GM19438 (cell line): ENCODE data around the gene TNFRSF25.
"Not testable (repeated sequence)": the region's sequence is repeated elsewhere in the genome, so short reads cannot be mapped to it uniquely, and the experiment has no call there.

ENCODE experiments used
- ATAC-seq: cut with Tn5 transposase; IDR thresholded peaks from one replicate; pipeline ENCODE4 v1.9.1; 2021; ENCODE audit warnings: low read depth; ENCODE audit not compliant: unreplicated experiment

The TNFRSF25 gene

DNA sequence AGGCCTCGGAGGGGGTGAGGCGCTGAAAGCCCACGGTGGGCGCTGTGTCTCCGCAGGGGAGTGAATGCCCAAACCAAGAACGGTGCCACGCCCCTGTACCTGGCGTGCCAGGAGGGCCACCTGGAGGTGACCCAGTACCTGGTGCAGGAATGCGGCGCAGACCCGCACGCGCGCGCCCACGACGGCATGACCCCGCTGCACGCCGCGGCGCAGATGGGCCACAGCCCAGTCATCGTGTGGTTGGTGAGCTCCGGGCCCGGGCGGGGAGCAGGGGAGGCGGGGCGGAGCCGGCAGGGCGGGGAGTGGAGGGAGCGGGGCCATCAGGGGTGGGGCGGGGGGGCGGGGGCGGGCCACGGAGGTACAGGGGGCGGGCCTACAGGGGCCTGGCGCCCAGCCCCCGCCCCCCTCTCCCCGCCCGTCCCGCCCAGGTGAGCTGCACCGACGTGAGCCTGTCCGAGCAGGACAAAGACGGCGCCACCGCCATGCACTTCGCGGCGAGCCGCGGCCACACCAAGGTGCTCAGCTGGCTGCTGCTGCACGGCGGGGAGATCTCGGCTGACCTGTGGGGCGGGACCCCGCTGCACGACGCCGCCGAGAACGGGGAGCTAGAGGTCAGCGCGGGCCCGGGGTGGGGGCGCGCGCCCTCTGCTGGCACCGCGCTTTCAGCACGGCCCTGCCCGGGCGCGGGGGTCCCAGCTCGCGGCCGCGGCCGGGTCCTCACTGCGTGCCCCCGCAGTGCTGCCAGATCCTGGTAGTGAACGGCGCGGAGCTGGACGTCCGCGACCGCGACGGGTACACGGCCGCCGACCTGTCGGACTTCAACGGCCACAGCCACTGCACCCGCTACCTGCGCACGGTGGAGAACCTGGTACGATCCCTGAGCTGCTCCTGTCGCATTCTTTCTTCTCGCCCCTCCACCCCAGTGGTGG is 25.5 kb downstream of the TNFRSF25 start:
- no peak for ATAC-seq

DNA sequence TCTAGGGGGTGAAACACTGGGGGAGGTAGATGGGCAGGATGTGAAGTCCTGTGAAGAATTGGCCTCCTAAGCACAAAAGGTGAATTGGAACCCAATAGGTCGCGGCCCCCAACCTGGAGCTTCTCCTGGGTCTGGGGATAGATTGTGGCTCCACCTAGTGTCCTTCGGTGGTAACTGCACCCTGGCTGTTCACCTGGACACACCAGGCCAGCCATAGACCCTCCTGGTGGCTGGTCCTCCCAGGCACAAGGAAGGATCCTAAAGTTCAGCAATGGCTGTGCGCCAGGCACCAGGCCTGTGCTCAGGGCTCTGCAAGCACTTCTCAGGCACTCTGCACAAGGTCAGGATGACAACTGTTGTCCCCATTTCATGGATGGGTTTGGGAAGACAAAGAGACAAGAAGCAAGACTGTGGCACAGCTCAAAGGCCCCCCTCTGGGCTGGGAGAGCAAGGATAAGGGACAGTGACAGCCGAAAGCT is 27.9 kb downstream of the TNFRSF25 start:
- no peak for ATAC-seq

GRCh38 chr1:6437012-6437700 is 28.8 kb downstream of the TNFRSF25 start:
- ATAC-seq: not testable (repeated sequence)

DNA sequence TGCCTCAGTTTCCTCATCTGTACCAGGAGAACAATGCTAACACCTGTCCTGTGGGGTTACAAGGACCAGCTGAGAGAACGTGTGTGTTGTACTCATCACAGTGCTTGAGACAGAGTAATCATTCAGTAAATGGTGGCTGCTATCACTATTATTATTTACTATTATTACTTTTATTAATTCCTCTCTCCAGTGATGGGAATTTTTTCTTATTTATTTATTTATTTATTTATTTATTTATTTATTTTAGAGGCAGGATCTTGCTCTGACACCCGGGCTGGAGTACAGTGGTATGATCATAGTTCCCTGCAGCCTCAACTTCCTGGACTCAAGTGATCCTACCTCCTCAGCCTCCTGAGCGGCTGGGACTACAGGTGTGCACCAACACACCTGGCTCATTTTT is 29.7 kb downstream of the TNFRSF25 start:
- ATAC-seq: not testable (repeated sequence)

DNA sequence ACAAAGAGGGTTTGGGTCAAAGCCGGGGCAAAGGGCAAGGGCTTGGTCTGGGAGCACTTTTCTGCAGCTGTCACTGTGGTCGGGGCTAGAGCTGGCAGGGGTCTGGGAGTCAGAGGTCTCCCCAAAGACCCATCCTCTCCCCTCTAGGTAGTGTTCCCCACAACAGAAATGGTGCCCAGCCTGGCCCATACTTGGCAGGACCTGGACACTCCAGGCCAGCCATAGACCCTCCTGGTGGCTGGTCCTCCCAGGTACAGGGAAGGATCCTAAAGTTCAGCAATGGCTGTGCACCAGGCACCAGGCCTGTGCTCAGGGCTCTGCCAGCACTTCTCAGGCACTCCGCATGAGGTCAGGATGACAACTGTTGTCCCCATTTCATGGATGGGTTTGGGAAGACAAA is 30.4 kb downstream of the TNFRSF25 start:
- no peak for ATAC-seq

DNA sequence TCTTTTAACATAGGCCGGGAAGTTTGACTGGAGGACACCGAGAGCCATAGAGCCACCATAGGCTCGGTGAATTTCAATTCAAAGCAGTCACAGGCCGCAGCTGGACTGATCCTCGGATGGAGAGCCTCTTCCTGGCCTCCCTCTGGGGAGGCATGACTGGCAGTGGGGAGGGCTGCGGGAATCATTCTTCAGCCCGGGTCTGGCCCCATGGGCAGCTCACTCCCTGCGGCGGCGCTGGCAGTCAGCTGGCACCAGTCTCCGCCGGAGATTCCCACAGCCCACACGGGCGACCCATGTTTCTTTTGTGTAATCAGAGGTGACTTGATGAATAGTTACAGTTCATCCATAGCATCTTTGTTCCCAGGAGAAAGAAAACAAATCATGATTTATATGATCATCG is 30.8 kb downstream of the TNFRSF25 start:
- ATAC-seq: no peak

DNA sequence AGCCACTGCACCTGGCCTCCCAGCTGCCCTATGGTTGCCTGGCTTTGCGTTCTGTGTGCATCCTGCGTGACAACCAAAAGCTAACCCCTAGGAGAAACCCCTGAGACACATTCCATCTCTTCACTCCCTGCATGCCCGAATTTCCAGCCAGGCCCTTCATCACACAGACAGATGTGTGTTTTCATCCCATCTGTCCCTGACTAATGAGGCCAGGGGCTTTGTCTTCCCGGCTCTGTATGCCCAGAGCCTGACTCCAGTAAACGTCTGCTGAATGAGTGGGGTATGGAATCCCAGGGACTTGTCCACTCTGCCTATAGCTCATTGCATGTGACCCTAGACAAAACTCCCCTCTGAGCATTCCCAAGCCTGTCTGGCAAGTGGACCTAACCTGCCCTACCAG is 31.8 kb downstream of the TNFRSF25 start:
- no peak for ATAC-seq

DNA sequence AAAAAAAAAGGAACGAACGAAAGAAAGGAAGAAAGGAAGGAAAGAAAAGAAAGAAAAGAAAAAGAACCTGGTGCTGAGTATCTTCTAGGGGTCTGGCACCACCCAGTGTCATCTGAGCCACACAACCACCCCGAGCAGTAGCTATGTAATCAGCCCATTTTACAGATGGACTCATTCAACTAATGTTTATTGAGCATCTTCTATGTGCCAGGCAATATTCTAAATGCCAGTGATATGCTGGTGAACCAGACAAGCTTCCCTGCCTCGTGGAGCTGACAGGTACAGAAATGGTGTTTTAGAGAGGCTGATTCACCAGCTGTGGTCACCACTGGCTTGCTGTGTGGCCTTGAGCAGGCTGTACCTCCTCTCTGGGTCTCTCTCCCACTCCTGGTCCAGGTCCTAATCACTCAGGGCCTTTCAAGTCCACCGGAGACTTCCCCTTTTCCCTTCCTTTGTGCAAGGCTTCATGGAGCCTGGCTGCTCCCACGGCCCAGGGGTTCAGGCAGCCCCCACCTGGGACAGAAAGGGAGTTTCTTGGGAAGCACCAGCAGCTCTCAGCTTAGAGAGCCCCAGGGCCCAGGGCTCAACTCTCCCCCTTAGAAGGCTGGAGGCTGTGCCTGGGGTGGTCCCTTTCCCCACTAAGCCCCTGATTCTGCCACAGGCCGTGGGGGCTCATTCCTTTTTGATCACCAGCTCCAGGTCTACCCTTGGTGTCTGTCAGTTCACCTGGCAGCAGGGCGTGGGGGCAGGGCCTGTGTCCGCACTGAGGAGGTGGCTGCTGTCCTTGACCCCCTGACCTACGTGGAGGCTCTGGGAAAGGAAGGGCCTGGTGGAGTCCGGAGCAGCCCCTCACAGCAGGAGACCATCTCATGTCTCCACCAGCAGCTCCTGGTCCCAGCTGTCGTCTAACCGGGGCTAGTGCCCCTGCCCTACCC is 34.1 kb downstream of the TNFRSF25 start:
- ATAC-seq: not testable (repeated sequence)

DNA sequence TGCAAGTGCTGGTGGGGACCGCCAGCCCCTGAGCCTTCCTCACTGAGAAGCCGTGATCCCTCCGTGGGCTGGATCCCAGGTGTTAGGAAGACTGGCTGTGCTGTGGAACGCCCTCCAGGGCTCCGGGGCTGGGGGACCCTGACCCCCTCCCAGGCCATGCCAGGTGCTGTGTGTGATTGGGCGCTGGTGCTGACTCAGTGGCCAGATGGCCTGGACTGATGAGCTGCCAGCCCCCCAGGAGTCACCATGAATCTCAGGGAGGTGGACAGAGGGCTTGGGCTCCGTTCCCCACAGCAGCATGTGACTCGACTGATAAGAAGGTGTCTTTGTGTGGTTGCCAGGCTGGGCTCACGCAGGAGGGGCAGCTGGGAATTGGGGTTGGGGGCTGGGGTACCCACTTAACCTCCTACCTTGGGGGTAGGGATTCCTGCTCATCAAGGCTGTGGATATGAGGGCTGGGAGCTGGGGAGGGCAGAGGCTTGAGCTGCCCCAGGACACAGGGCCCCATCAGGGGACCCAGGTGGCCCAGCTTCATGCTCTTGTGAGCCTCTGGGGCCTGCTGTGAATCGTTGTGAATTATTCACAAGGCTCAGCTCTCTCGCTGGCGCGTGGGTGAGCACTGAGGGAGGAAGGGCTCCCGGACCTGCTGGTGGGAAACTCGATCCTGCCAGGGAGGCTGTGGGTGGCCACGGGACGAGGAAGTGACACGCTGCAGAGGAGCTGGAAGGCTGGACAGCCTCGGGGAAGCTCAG is 36.1 kb downstream of the TNFRSF25 start:
- not testable (repeated sequence) for ATAC-seq

- not testable (repeated sequence) for ATAC-seq
Measured at GRCh38 chr1:6428453-6428852, 37.5 kb downstream of the TNFRSF25 start.

DNA sequence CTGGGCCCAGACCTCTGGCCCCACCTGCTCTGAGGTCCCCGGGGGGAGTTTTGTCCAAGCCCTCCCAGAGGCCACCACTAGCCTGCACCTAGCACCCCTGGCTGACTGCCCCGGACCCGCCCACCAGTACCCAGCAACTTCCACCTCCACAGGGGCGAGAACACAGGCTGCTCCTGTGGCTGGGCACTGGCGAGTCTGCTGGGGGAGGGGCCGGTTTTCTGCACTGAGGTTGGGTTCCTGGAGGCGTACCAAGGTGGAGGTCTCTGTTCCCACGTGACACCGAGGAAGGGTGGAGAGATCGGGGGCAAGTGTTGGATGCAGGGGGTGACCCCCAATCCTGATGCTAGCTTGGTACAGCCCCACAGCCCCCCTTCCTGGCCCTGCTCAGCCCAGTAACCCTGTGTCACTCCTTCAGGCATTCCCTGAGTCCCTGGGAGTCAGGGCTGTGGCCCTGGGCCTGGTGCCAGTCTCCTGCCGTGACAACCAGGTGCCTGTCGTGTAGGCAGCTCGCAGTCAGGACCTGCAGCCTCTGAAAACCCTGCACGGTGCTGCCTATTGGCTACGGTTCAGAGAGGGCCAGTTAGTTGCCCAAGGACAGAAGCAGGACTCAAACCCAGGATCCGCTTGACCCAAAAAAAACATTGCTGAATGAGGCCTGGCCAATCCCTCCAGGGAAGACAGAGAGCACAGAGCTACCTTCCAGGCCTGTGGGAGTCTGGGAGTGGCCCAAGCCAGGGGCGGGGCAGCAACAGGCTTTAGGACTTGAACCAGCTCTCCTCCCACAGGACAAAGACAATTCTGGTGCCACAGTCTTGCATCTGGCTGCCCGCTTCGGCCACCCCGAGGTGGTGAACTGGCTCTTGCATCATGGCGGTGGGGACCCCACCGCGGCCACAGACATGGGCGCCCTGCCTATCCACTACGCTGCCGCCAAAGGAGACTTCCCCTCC is 38.3 kb downstream of the TNFRSF25 start:
- no peak for ATAC-seq

DNA sequence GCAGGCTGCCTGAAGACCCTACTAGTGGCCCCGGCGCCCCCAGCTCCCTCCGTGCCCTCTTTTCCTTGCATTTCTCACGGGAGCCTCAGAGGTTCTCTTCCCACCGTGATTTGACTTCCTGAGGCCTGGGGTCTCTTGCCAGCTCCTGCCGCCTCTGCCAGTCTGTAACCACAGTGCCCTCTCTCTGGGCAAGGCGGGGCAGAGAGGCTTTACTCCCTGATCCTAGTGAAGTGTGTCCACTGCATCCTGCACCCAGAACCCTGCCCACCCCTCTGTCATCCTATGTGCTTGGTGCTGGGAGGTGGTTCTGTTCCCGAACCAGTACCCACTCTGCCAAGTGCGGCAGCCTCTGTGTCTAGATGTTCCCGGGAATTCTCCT is 39.0 kb downstream of the TNFRSF25 start:
- ATAC-seq: no peak

DNA sequence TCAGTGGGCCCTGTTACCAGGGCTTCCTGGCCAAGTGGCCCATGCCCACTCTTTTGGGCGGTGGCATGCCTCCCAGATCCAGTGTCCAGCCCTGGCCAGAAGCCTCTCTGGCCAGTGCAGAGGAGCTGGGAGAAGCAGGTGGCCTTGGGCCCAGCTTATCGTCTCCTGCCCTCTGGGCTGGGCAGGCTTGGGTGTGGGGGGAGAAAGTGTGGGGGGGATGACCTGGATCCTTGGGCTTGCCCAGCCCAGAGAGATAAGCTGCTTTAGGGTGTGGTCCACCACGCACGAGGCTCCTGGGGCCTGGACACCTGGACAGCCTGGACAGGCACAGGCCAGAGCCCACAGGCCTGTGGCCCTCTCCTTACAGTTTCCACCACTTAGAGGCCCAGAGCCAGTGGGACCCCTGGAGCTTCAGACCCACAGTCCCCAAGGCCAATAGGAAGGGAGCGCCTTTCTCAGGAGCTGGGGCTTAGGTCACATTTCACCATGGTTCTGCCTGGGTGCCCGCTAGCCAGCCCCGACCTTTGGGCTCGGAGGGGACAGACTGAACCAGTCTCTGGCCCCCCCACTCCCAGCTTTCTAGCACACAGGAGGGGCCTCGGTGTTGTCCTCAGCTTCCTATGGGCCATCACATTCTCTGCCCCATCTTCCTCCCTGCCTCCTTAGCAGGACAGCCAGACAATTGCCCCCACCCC is 39.5 kb downstream of the TNFRSF25 start:
- ATAC-seq: no peak

DNA sequence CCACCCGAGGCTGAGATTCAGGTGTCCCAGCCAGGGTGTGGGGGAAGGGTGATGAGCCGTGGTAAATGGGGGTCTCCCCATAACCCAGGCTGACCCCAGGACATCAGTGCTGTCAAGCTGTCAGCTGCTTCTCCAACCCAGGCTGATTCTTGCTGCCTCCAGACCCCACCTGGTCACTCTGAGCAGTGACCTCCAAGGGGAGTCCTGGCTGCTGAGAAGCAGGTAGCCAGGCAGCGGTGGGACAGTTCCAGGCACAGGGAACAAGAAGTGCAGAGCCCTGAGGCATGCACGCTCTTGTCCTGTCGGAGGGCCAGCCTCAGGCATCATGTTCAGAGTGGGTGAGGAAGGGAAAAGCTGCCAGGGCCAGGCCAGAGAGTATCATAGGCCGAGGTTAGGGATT is 40.3 kb downstream of the TNFRSF25 start:
- no peak for ATAC-seq

GRCh38 chr1:6424619-6425593 is 41.1 kb downstream of the TNFRSF25 start, which contains the start of gene ESPN:
Gene ESPN (plus strand): TSS chr1:6424776. CDS start chr1:6424956, 180 bp downstream.
- ATAC-seq: no peak

GRCh38 chr1:6424000-6424565 is 41.9 kb downstream of the TNFRSF25 start:
- ATAC-seq: no peak
